ENCODE results near the gene TGIF2.

DNA sequence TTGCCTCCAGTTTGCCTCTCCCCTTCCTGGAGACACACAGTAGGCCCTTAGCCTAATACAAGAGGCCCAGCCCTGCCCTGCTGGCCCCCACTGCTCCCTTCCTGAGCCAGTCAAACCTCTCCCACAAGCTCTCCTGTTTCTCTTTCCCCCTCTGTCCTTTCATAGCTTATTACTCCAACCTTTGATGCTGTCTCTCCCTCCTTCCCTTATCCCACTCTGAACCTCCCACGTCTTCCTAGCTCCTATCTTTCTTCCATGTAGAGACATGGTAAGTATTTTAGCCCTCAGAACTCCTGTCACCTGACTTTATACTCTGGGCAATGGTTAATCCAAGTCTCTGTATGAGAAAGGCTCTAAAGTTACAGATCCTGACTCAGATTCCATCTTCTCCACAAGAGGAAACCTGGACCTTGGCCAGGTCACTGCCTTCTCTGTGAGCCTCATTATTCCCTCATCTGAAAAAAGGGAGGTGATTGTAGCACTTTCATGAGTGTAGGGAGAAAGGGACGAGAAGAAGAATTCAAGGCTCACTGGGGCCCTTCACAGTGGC lies 6.7 kb downstream of the TGIF2 start:
- TF ChIP-seq EZH2 (IDR thresholded peaks at IDR 0.05; ENCODE audit: borderline replicate concordance, low read length), result no peak
- TF ChIP-seq, protein P1, sequence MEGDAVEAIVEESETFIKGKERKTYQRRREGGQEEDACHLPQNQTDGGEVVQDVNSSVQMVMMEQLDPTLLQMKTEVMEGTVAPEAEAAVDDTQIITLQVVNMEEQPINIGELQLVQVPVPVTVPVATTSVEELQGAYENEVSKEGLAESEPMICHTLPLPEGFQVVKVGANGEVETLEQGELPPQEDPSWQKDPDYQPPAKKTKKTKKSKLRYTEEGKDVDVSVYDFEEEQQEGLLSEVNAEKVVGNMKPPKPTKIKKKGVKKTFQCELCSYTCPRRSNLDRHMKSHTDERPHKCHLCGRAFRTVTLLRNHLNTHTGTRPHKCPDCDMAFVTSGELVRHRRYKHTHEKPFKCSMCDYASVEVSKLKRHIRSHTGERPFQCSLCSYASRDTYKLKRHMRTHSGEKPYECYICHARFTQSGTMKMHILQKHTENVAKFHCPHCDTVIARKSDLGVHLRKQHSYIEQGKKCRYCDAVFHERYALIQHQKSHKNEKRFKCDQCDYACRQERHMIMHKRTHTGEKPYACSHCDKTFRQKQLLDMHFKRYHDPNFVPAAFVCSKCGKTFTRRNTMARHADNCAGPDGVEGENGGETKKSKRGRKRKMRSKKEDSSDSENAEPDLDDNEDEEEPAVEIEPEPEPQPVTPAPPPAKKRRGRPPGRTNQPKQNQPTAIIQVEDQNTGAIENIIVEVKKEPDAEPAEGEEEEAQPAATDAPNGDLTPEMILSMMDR (IDR thresholded peaks at IDR 0.05; ENCODE audit: low read length), result no peak
